ENCODE measurements around the gene OR6N1.

Gene OR6N1

GRCh38 chr1:158806916-158807536 lies 35.0 kb upstream of the OR6N1 start:
- Histone ChIP-seq H3K23ac (ENCODE audit: low read length in 2 of 2) (no peak overlapping the region), H3K79me1 (replicated peaks; ENCODE audit: low read length, poor library complexity, severe bottlenecking) (no peaks in the 10 kb centered on the region), H2BK120ac (ENCODE audit: low read depth, low read length) (no peak overlapping the region), H2BK12ac (ENCODE audit: low read length in 2 of 2) (no peak overlapping the region), H3K27ac (ENCODE audit: low read length, poor library complexity, severe bottlenecking) (no peak overlapping the region), H2AK5ac (ENCODE audit: low read length, severe bottlenecking) (no peak overlapping the region), H3K36me3 (ENCODE audit: control insufficient read depth in 1 of 2, insufficient read depth in 2 of 2, low read depth in 1 of 2, low read length in 2 of 2) (no peaks in the 10 kb centered on the region), H3K18ac (ENCODE audit: low read depth in 1 of 2, low read length in 2 of 2) (no peak overlapping the region), H3K9ac (ENCODE audit: low read length) (no peak overlapping the region), H3K4me2 (ENCODE audit: low read length, poor library complexity, severe bottlenecking) (no peak overlapping the region), H3K14ac (ENCODE audit: low read length in 2 of 2) (no peak overlapping the region), H2BK15ac (ENCODE audit: low read depth, poor library complexity, severe bottlenecking) (no peak overlapping the region), H2AFZ (ENCODE audit: low read depth, low read length) (no peak overlapping the region), H3K4me3 (ENCODE audit: insufficient read depth in 1 of 2, low read depth in 1 of 2, low read length in 2 of 2) (no peak overlapping the region), H3K4ac (ENCODE audit: low read depth in 1 of 2, low read length in 2 of 2) (no peak overlapping the region), H3K4me1 (ENCODE audit: control insufficient read depth, insufficient read depth, low read depth, low read length) (no peaks in the 10 kb centered on the region), H2BK5ac (ENCODE audit: low read depth, low read length, poor library complexity, severe bottlenecking) (no peak overlapping the region), H4K8ac (ENCODE audit: low read length) (no peak overlapping the region), H3K27me3 (ENCODE audit: control insufficient read depth in 1 of 2, insufficient read depth in 1 of 2, low read length in 2 of 2) (no peaks in the 10 kb centered on the region), H4K91ac (ENCODE audit: low read length) (no peak overlapping the region), H3K9me3 (ENCODE audit: control insufficient read depth, low read length) (no peaks in the 10 kb centered on the region)
- 75% methylated on average over 2 of the region's 6 CpGs for WGBS
- peak; percentile 19 for DNase-seq

GRCh38 chr1:158803678-158804077 lies 31.7 kb upstream of the OR6N1 start:
- WGBS = no CpG with 5 or more reads among the region's 1 CpG
- Histone ChIP-seq H3K27ac (ENCODE audit: low read length, poor library complexity, severe bottlenecking) (no peak overlapping the region), H2BK15ac (ENCODE audit: low read depth, poor library complexity, severe bottlenecking) (no peak overlapping the region), H3K36me3 (ENCODE audit: control insufficient read depth in 1 of 2, insufficient read depth in 2 of 2, low read depth in 1 of 2, low read length in 2 of 2) (no peaks in the 10 kb centered on the region), H3K23ac (ENCODE audit: low read length in 2 of 2) (no peak overlapping the region), H2BK120ac (ENCODE audit: low read depth, low read length) (no peak overlapping the region), H3K9me3 (ENCODE audit: control insufficient read depth, low read length) (no peaks in the 10 kb centered on the region), H3K4me3 (ENCODE audit: insufficient read depth in 1 of 2, low read depth in 1 of 2, low read length in 2 of 2) (no peak overlapping the region), H4K8ac (ENCODE audit: low read length) (no peak overlapping the region), H2AK5ac (ENCODE audit: low read length, severe bottlenecking) (no peak overlapping the region), H3K27me3 (ENCODE audit: control insufficient read depth in 1 of 2, insufficient read depth in 1 of 2, low read length in 2 of 2) (peaks cover 0 to 2% of the 10 kb centered on the region in 2 experiments), H3K18ac (ENCODE audit: low read depth in 1 of 2, low read length in 2 of 2) (no peak overlapping the region), H3K4ac (ENCODE audit: low read depth in 1 of 2, low read length in 2 of 2) (no peak overlapping the region), H4K91ac (ENCODE audit: low read length) (no peak overlapping the region), H3K4me2 (ENCODE audit: low read length, poor library complexity, severe bottlenecking) (no peak overlapping the region), H2BK5ac (ENCODE audit: low read depth, low read length, poor library complexity, severe bottlenecking) (no peak overlapping the region), H3K4me1 (ENCODE audit: control insufficient read depth, insufficient read depth, low read depth, low read length) (no peaks in the 10 kb centered on the region), H3K9ac (ENCODE audit: low read length) (no peak overlapping the region), H3K14ac (ENCODE audit: low read length in 2 of 2) (no peak overlapping the region), H2AFZ (ENCODE audit: low read depth, low read length) (no peak overlapping the region), H2BK12ac (ENCODE audit: low read length in 2 of 2) (no peak overlapping the region), H3K79me1 (replicated peaks; ENCODE audit: low read length, poor library complexity, severe bottlenecking) (no peaks in the 10 kb centered on the region)
- DNase-seq = no peak

- Histone ChIP-seq H3K79me1 (replicated peaks; ENCODE audit: low read length, poor library complexity, severe bottlenecking) (no peaks in the 10 kb centered on the region), H3K36me3 (ENCODE audit: control insufficient read depth in 1 of 2, insufficient read depth in 2 of 2, low read depth in 1 of 2, low read length in 2 of 2) (no peaks in the 10 kb centered on the region), H4K8ac (ENCODE audit: low read length) (no peak overlapping the region), H3K27ac (ENCODE audit: low read length, poor library complexity, severe bottlenecking) (no peak overlapping the region), H3K18ac (ENCODE audit: low read depth in 1 of 2, low read length in 2 of 2) (no peak overlapping the region), H2BK15ac (ENCODE audit: low read depth, poor library complexity, severe bottlenecking) (no peak overlapping the region), H2BK120ac (ENCODE audit: low read depth, low read length) (no peak overlapping the region), H3K27me3 (ENCODE audit: control insufficient read depth in 1 of 2, insufficient read depth in 1 of 2, low read length in 2 of 2) (peaks cover 0 to 6% of the 10 kb centered on the region in 2 experiments), H2AK5ac (ENCODE audit: low read length, severe bottlenecking) (no peak overlapping the region), H3K4me3 (ENCODE audit: insufficient read depth in 1 of 2, low read depth in 1 of 2, low read length in 2 of 2) (no peak overlapping the region), H3K9ac (ENCODE audit: low read length) (no peak overlapping the region), H3K9me3 (ENCODE audit: control insufficient read depth, low read length) (no peaks in the 10 kb centered on the region), H2BK5ac (ENCODE audit: low read depth, low read length, poor library complexity, severe bottlenecking) (no peak overlapping the region), H3K14ac (ENCODE audit: low read length in 2 of 2) (no peak overlapping the region), H4K91ac (ENCODE audit: low read length) (no peak overlapping the region), H3K23ac (ENCODE audit: low read length in 2 of 2) (no peak overlapping the region), H3K4me1 (ENCODE audit: control insufficient read depth, insufficient read depth, low read depth, low read length) (no peaks in the 10 kb centered on the region), H3K4me2 (ENCODE audit: low read length, poor library complexity, severe bottlenecking) (no peak overlapping the region), H3K4ac (ENCODE audit: low read depth in 1 of 2, low read length in 2 of 2) (no peak overlapping the region), H2BK12ac (ENCODE audit: low read length in 2 of 2) (no peak overlapping the region), H2AFZ (ENCODE audit: low read depth, low read length) (no peak overlapping the region)
- no peak for DNase-seq
- WGBS = 88% methylated on average over 1 of the region's 1 CpG
Measured at GRCh38 chr1:158801396-158801795, 29.4 kb upstream of the OR6N1 start.

GRCh38 chr1:158800526-158800925 lies 28.5 kb upstream of the OR6N1 start:
- H3K18ac ChIP-seq (ENCODE audit: low read depth in 1 of 2, low read length in 2 of 2) = no peak overlapping the region
- no peak overlapping the region for H3K27ac ChIP-seq (ENCODE audit: low read length, poor library complexity, severe bottlenecking)
- peaks cover 0 to 6% of the 10 kb centered on the region in 2 experiments for H3K27me3 ChIP-seq (ENCODE audit: control insufficient read depth in 1 of 2, insufficient read depth in 1 of 2, low read length in 2 of 2)
- H3K4ac ChIP-seq (ENCODE audit: low read depth in 1 of 2, low read length in 2 of 2) = no peak overlapping the region
- H2BK120ac ChIP-seq (ENCODE audit: low read depth, low read length) = no peak overlapping the region
- WGBS = 74% methylated on average over 1 of the region's 2 CpGs
- H2BK15ac ChIP-seq (ENCODE audit: low read depth, poor library complexity, severe bottlenecking) = no peak overlapping the region
- no peak for DNase-seq
- H2BK5ac ChIP-seq (ENCODE audit: low read depth, low read length, poor library complexity, severe bottlenecking) = no peak overlapping the region
- no peaks in the 10 kb centered on the region for H3K79me1 ChIP-seq (replicated peaks; ENCODE audit: low read length, poor library complexity, severe bottlenecking)
- no peak overlapping the region for H3K4me3 ChIP-seq (ENCODE audit: insufficient read depth in 1 of 2, low read depth in 1 of 2, low read length in 2 of 2)
- no peak overlapping the region for H3K4me2 ChIP-seq (ENCODE audit: low read length, poor library complexity, severe bottlenecking)
- no peak overlapping the region for H4K91ac ChIP-seq (ENCODE audit: low read length)
- H3K23ac ChIP-seq (ENCODE audit: low read length in 2 of 2) = no peak overlapping the region
- H3K9ac ChIP-seq (ENCODE audit: low read length) = no peak overlapping the region
- no peaks in the 10 kb centered on the region for H3K9me3 ChIP-seq (ENCODE audit: control insufficient read depth, low read length)
- H4K8ac ChIP-seq (ENCODE audit: low read length) = no peak overlapping the region
- no peak overlapping the region for H2BK12ac ChIP-seq (ENCODE audit: low read length in 2 of 2)
- no peak overlapping the region for H3K14ac ChIP-seq (ENCODE audit: low read length in 2 of 2)
- H3K36me3 ChIP-seq (ENCODE audit: control insufficient read depth in 1 of 2, insufficient read depth in 2 of 2, low read depth in 1 of 2, low read length in 2 of 2) = no peaks in the 10 kb centered on the region
- no peak overlapping the region for H2AK5ac ChIP-seq (ENCODE audit: low read length, severe bottlenecking)
- H2AFZ ChIP-seq (ENCODE audit: low read depth, low read length) = no peak overlapping the region
- H3K4me1 ChIP-seq (ENCODE audit: control insufficient read depth, insufficient read depth, low read depth, low read length) = no peaks in the 10 kb centered on the region
